ENCODE measurements around the gene ZNRF1. TPM values are rescaled to one million over a fixed set of nuclear protein-coding genes. Genes with fewer than 3 reads are reported as not detected.
"Not testable (repeated sequence)": the region's sequence is repeated elsewhere in the genome, so short reads cannot be mapped to it uniquely, and the experiment has no call there.

ZNRF1 gene
- total RNA-seq, 1 donor from 2014 or later, result 50.0 TPM

- DNase-seq (ENCODE audit: low spot score), result no peak
Measured at GRCh38 chr16:75112734-75113491, 114.1 kb downstream of the ZNRF1 start.

GRCh38 chr16:75113541-75114121, 114.8 kb downstream of the ZNRF1 start:
- DNase-seq (ENCODE audit: low spot score), result no peak

- DNase-seq (ENCODE audit: low spot score), result no peak
Measured at GRCh38 chr16:75114179-75114945, 115.5 kb downstream of the ZNRF1 start.

- DNase-seq (ENCODE audit: low spot score), result no peak
Measured at GRCh38 chr16:75114946-75115825, 116.4 kb downstream of the ZNRF1 start.

- peak; percentile 80 for DNase-seq (ENCODE audit: low spot score)
Measured at GRCh38 chr16:75116081-75116910, 117.5 kb downstream of the ZNRF1 start, which contains the start of gene LDHD. Gene LDHD (minus strand): TSS chr16:75116780. CDS start chr16:75116720, 60 bp downstream.

GRCh38 chr16:75116911-75117245, 118.1 kb downstream of the ZNRF1 start:
- no peak for DNase-seq (ENCODE audit: low spot score)

GRCh38 chr16:75118943-75119539, 120.2 kb downstream of the ZNRF1 start:
- DNase-seq (ENCODE audit: low spot score), result no peak

GRCh38 chr16:75120253-75120652, 121.4 kb downstream of the ZNRF1 start:
- no peak for DNase-seq (ENCODE audit: low spot score)

- DNase-seq (ENCODE audit: low spot score), result no peak
Measured at GRCh38 chr16:75121949-75122568, 123.2 kb downstream of the ZNRF1 start.

GRCh38 chr16:75122609-75123008, 123.8 kb downstream of the ZNRF1 start:
- DNase-seq (ENCODE audit: low spot score), result no peak

- DNase-seq (ENCODE audit: low spot score), result no peak
Measured at GRCh38 chr16:75127713-75128415, 129.0 kb downstream of the ZNRF1 start.

GRCh38 chr16:75129421-75130149, 130.8 kb downstream of the ZNRF1 start:
- DNase-seq (ENCODE audit: low spot score), result not testable (repeated sequence)

- DNase-seq (ENCODE audit: low spot score), result no peak
Measured at GRCh38 chr16:75130150-75130771, 131.4 kb downstream of the ZNRF1 start.

- no peak for DNase-seq (ENCODE audit: low spot score)
Measured at GRCh38 chr16:75131081-75131480, 132.3 kb downstream of the ZNRF1 start.

GRCh38 chr16:75138233-75138632, 139.4 kb downstream of the ZNRF1 start:
- DNase-seq (ENCODE audit: low spot score), result no peak

- no peak for DNase-seq (ENCODE audit: low spot score)
Measured at GRCh38 chr16:75138636-75139035, 139.8 kb downstream of the ZNRF1 start.

- DNase-seq (ENCODE audit: low spot score), result no peak
Measured at GRCh38 chr16:75139498-75139897, 140.7 kb downstream of the ZNRF1 start.

- no peak for DNase-seq (ENCODE audit: low spot score)
Measured at GRCh38 chr16:75143941-75144340, 145.1 kb downstream of the ZNRF1 start.
